ENCODE measurements around the gene INO80D.

GRCh38 chr2:206004004-206004693 is 81.8 kb downstream of the INO80D start:
- TF ChIP-seq CTCF (IDR thresholded peaks at IDR 0.05) (peak in 3 of 6 experiments; percentile 12 to 26 (median 13)), POLR2A (IDR thresholded peaks at IDR 0.05) (no peak)
